Panc1 (cell line): Measurements from ENCODE around the gene FAM221B. TPM values are rescaled to one million over a fixed set of nuclear protein-coding genes. Genes with fewer than 3 reads are reported as not detected.

Experiments
- ATAC-seq: fragments of 200-7000 bp; cut with Tn5 transposase; 2 replicates; pipeline ENCODE4 v1.9.1; 2020; ENCODE audit warnings: mild to moderate bottlenecking, moderate library complexity
- BruUV-seq: library from RNA; stranded (reverse); fragments of 400-500 nt; replicated peaks from 2 replicates; lab custom pipeline; 2021; lab: Mats Ljungman, UMichigan
- CTCF ChIA-PET: fragments of 300-600 bp; sonication (Branson Sonifier 250); formaldehyde crosslinking; loops from one replicate; lab custom pipeline; 2022; ENCODE audit warnings: antibody characterized with exemption; lab: Charles Lee
- POLR2A ChIA-PET: fragments of 300-600 bp; sonication (Branson Sonifier 250); formaldehyde crosslinking; loops from one replicate; lab custom pipeline; 2022; ENCODE audit warnings: antibody characterized with exemption; lab: Charles Lee
- DNase-seq: peaks from one replicate; pipeline ENCODE4 v3.0.0-alpha.2; 2010; ENCODE audit warnings: low read depth, low spot score
- H3K27ac ChIP-seq: 2 replicates; pipeline ENCODE4 v1.5.1; 2011; ENCODE audit warnings: mild to moderate bottlenecking, low read length, inconsistent platforms
- H3K27me3 ChIP-seq: fragments of 200-500 bp; sonication (Bioruptor generic); 2 replicates; pipeline ENCODE4 v1.6.0; 2014; ENCODE audit warnings: low read length, inconsistent platforms; ENCODE audit not compliant: control insufficient read depth, insufficient read depth
- H3K36me3 ChIP-seq: fragments of 200-500 bp; sonication (Bioruptor generic); 2 replicates; pipeline ENCODE4 v1.5.1; 2014; ENCODE audit warnings: inconsistent platforms, mild to moderate bottlenecking, low read length, moderate library complexity; ENCODE audit not compliant: control insufficient read depth, insufficient read depth
- H3K4me1 ChIP-seq: 2 replicates; pipeline ENCODE4 v1.5.1; 2011; ENCODE audit warnings: inconsistent platforms, mild to moderate bottlenecking, low read length, moderate library complexity; ENCODE audit not compliant: control insufficient read depth, insufficient read depth
- H3K4me3 ChIP-seq, 2 experiments: 2 replicates each; pipeline ENCODE4 v1.5.1; 2011 to 2012; ENCODE audit warnings: low read depth in 2 of 2, low read length in 2 of 2, mild to moderate bottlenecking in 2 of 2, inconsistent platforms in 1 of 2, moderate library complexity in 1 of 2
- H3K9me3 ChIP-seq: fragments of 200-500 bp; sonication (Bioruptor generic); 2 replicates; pipeline ENCODE4 v1.5.1; 2014; ENCODE audit warnings: low read depth, mild to moderate bottlenecking, inconsistent platforms, low read length, moderate library complexity; ENCODE audit not compliant: control insufficient read depth, insufficient read depth
- CTCF ChIP-seq: fragments of 450-650 bp; IDR thresholded peaks from 2 replicates; pipeline ENCODE4 v1.5.1; 2017; ENCODE audit warnings: mild to moderate bottlenecking
- POLR2AphosphoS5 ChIP-seq: IDR thresholded peaks from 2 replicates; pipeline ENCODE4 v1.6.1; 2012; ENCODE audit warnings: mild to moderate bottlenecking, low read depth, low read length, moderate library complexity
- REST ChIP-seq, 2 experiments: IDR thresholded peaks; 2 replicates each; pipeline ENCODE4 v1.6.1; 2011 to 2012; ENCODE audit warnings: low read depth in 2 of 2, control low read depth in 1 of 2, low read length in 1 of 2, mild to moderate bottlenecking in 1 of 2, moderate library complexity in 1 of 2; ENCODE audit not compliant: insufficient read depth in 1 of 2
- SIN3A ChIP-seq: IDR thresholded peaks from 2 replicates; pipeline ENCODE4 v1.6.1; 2012; ENCODE audit warnings: low read depth, mild to moderate bottlenecking, low read length, moderate library complexity, borderline replicate concordance; ENCODE audit not compliant: insufficient read depth
- in situ Hi-C: cut with HindIII; loops from 2 replicates; pipeline ENCODE4 v1.10.0; 2016; ENCODE audit warnings: low sequenced_read_pairs, low pct_unique_long_range_greater_than_20kb
- intact Hi-C: fragments of 100-400 bp; cut with micrococcal nuclease; formaldehyde crosslinking; loops from one replicate; pipeline ENCODE4 v1.10.0; 2022; ENCODE audit not compliant: unreplicated experiment
- total RNA-seq: library from RNA; stranded (reverse); gene quantifications from one replicate; pipeline ENCODE4 v1.2.1, GENCODE V29; 2021; ENCODE audit not compliant: unreplicated experiment

Gene FAM221B
- total RNA-seq, 1 experiment from 2014 or later: not detected

- TF ChIP-seq REST (IDR thresholded peaks at IDR 0.05; ENCODE audit: insufficient read depth in 1 of 2, low read depth in 2 of 2, low read length in 1 of 2): no peak
- 0 out of 2 replicates have a peak, but pooled peaks have one; percentile 38 for TF ChIP-seq POLR2AphosphoS5
- TF ChIP-seq SIN3A: peak; percentile 71; the same call in 1 of the 2 replicates
- H3K4me3 ChIP-seq: peak within 1 kb of the TSS; percentile 72 to 85
- DNase-seq (no peak), ATAC-seq (peak; percentile 96)
- H3K27me3 ChIP-seq: no peaks in the 10 kb centered on the region
- CTCF ChIA-PET: interaction anchor here (0.6 to 0.7 kb wide), 3 partner anchors 14 to 218 kb away, joined by 3 to 4 read pairs (median 4); no protein-coding TSS in a partner anchor
- POLR2A ChIA-PET: no interaction called here
- H3K36me3 ChIP-seq: no peaks in the 10 kb centered on the region
- peaks cover 4% of the 10 kb centered on the region; the same call in 1 of the 2 replicates for H3K4me1 ChIP-seq
- H3K9me3 ChIP-seq: no peaks in the 10 kb centered on the region
- in situ Hi-C loops: no loop called here
- BruUV-seq: no TSS peak
- intact Hi-C loops: no loop called here
- peak within 1 kb of the TSS; percentile 72 for H3K27ac ChIP-seq
These were observed 692 bp upstream of the FAM221B start, which contains the start of gene TMEM8B for GRCh38 chr9:35829084-35829763. Gene TMEM8B, plus strand, starts transcription at chr9:35829228. Its CDS starts 220 bp downstream, at chr9:35829448.

GRCh38 chr9:35827486-35827885 lies 1.0 kb downstream of the FAM221B start:
- no peaks in the 10 kb centered on the region for H3K36me3 ChIP-seq
- intact Hi-C loops (no loop called here), in situ Hi-C loops (no loop called here)
- BruUV-seq: no TSS peak
- no peak for ATAC-seq
- H3K4me3 ChIP-seq: no peak overlapping the region
- TF ChIP-seq CTCF: no peak
- DNase-seq: no peak
- H3K27me3 ChIP-seq: no peaks in the 10 kb centered on the region
- H3K4me1 ChIP-seq: peaks cover 4% of the 10 kb centered on the region; the same call in 1 of the 2 replicates
- no peaks in the 10 kb centered on the region for H3K9me3 ChIP-seq
- H3K27ac ChIP-seq: no peak overlapping the region
- ChIA-PET POLR2A (no interaction called here), CTCF (no interaction called here)

GRCh38 chr9:35826071-35826701 lies 2.3 kb downstream of the FAM221B start:
- peak; percentile 57 for DNase-seq
- ChIA-PET POLR2A (no interaction called here), CTCF (interaction anchor here (0.6 to 2.0 kb wide), 6 partner anchors 17 to 56 kb away, joined by 3 to 22 read pairs (median 4); no protein-coding TSS in a partner anchor)
- in situ Hi-C loops: no loop called here
- TF ChIP-seq SIN3A (no peak), CTCF (peak; percentile 91)
- Histone ChIP-seq H3K36me3 (no peaks in the 10 kb centered on the region), H3K9me3 (no peaks in the 10 kb centered on the region), H3K4me1 (peaks cover 4% of the 10 kb centered on the region; the same call in 1 of the 2 replicates), H3K27ac (no peak overlapping the region), H3K27me3 (no peaks in the 10 kb centered on the region), H3K4me3 (no peak overlapping the region)
- peak; percentile 62 for ATAC-seq
- intact Hi-C loops: loop anchor here (1.0 kb wide), 1 partner anchor 56 kb away; no protein-coding TSS in a partner anchor
- no TSS peak for BruUV-seq
